Left cardiac atrium (tissue), 4 donors: ENCODE results near the gene TUBA1C. TPM values are rescaled to one million over a fixed set of nuclear protein-coding genes. Genes with fewer than 3 reads are reported as not detected.
A peak's percentile ranks its signal among the peaks of the same experiment; 100 is the strongest.
"Not testable (repeated sequence)": the region's sequence is repeated elsewhere in the genome, so short reads cannot be mapped to it uniquely, and the experiment has no call there.

Experiments used
- ATAC-seq, 2 donors: fragments of 200-7000 bp; cut with Tn5 transposase; one replicate each; pipeline ENCODE4 v1.9.1; 2020; ENCODE audit warnings: mild to moderate bottlenecking in 2 of 2, moderate library complexity in 2 of 2
- DNase-seq: peaks from one replicate; pipeline ENCODE4 v3.0.0-alpha.2; 2020
- intact Hi-C, 2 donors: fragments of 100-400 bp; cut with DNase I; formaldehyde crosslinking; loops; one replicate each; pipeline versions ENCODE4 v1.14.1 to v1.15.1; 2022 to 2023
- total RNA-seq, 2 donors: library from RNA; stranded (reverse); fragmentation: NEBNext Ultra II Directional; extraction: Animal tissue kit (Norgen Biotek cat#: 25700); gene quantifications; one replicate each; pipeline ENCODE4 v1.2.1, GENCODE V29; 2021
- donor health status: DM: no; HTN: yes; CAD: no.
- donor health status: DM: no; HTN: yes; CAD: no; lungs with severe emphysema.
- donor health status: DM: yes; HTN: yes; CAD: no.
- donor health status: Dilated cardiomyopathy.

TUBA1C gene
- total RNA-seq, 2 donors from 2014 or later = 68.0 to 99.9 TPM

DNA sequence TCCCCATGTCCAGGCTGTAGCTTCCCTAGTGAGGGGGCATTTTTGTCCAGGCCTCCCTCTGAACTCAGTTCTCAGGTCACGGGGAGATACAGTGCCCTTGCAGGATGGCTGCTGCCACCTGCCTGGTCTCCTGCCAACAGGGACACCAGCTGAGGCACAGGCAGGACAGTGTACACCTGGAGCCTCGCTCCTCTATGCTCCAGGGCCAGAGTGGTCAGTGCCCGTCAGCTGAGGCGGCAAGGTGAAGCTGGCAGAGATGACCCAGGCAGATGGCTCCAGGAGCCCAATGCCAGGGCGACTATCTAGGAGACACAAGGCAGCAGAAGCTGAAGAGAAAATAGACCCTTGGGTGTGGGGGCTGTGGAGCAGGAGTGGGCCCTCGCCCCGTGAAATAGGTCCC lies 12.6 kb downstream of the TUBA1C start:
- no peak for ATAC-seq

DNA sequence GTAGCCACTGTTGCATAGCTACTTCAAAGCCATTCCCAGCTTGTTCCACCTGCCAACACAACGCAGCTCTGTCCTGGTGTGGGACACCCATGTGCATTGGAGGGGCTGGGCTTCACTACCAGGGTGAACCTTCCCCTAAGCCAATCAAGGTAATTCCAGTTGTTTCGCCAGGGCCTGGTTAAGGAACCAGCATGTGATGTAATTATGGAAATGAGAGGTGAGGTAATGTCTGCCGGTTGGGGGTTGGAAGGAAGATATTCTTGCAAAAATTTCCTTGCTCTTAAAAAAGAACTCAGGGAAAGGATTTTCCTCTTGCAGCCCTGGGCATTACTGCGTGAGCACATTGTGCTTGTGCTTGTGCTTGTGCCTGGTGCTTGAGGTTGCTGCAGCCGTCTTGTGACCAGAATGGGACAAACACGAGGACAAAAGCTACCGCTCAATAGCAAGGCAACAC lies 14.9 kb downstream of the TUBA1C start:
- ATAC-seq = peak; percentile 13 to 34
- intact Hi-C loops = no loop called here
- DNase-seq = no peak

More for the DNA sequence above, 12.6 kb downstream of the TUBA1C start:
- no peak for DNase-seq
- intact Hi-C loops = no loop called here

DNA sequence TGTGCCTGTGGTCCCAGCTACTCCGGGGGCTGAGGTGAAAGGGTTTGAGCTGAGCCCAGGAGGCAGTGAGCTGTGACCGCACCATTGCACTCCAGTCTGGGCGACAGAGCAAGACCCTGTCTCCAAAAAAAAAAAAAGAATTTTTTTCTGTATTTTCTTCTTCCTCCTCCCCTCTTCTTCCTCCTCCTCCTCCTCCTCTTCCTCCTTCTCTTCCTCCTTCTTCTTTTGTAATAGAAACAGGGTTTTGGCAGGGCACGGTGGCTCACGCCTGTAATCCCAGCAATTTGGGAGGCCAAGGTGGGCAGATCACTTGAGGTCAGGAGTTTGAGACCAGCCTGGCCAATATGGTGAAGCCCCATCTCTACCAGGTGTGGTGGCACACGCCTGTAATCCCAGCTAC lies 15.7 kb downstream of the TUBA1C start:
- DNase-seq, intact Hi-C loops, ATAC-seq: not testable (repeated sequence)

DNA sequence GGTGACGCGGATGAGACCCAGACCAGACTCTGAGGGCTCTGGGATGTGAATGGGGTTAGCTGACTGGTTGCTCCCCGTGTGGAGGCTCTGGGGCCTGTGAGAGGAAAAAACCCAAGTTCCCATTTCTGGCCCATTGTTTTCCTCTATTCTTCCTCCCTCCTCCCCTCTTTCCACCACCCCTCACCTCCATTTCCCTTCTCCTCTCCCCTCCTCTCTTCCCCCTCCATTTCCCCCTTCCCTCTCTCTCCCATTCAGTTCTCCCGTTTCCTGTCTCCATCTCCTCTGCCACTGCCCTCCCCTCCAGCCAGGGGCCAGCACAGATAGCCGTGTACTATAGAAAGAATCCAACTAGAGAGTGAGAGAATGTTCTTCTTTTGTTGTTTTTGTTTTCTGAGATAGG lies 17.4 kb downstream of the TUBA1C start:
- DNase-seq = no peak
- intact Hi-C loops = no loop called here
- ATAC-seq = no peak

DNA sequence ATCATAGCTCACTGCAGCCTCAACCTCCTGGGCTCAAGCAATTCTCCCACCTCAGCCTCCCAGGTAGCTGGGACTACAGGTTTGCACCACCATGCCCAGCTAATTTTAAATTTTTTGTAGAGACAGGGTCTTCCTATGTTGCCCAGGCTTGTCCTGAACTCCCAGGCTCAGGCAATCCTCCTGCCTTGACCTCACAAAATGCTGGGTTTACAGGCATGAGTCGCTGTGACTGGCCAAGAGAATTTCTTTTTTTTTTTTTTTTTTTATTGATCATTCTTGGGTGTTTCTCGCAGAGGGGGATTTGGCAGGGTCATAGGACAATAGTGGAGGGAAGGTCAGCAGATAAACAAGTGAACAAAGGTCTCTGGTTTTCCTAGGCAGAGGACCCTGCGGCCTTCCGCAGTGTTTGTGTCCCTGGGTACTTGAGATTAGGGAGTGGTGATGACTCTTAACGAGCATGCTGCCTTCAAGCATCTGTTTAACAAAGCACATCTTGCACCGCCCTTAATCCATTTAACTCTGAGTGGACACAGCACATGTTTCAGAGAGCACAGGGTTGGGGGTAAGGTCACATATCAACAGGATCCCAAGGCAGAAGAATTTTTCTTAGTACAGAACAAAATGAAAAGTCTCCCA lies 18.0 kb downstream of the TUBA1C start:
- ATAC-seq, DNase-seq, intact Hi-C loops: not testable (repeated sequence)

DNA sequence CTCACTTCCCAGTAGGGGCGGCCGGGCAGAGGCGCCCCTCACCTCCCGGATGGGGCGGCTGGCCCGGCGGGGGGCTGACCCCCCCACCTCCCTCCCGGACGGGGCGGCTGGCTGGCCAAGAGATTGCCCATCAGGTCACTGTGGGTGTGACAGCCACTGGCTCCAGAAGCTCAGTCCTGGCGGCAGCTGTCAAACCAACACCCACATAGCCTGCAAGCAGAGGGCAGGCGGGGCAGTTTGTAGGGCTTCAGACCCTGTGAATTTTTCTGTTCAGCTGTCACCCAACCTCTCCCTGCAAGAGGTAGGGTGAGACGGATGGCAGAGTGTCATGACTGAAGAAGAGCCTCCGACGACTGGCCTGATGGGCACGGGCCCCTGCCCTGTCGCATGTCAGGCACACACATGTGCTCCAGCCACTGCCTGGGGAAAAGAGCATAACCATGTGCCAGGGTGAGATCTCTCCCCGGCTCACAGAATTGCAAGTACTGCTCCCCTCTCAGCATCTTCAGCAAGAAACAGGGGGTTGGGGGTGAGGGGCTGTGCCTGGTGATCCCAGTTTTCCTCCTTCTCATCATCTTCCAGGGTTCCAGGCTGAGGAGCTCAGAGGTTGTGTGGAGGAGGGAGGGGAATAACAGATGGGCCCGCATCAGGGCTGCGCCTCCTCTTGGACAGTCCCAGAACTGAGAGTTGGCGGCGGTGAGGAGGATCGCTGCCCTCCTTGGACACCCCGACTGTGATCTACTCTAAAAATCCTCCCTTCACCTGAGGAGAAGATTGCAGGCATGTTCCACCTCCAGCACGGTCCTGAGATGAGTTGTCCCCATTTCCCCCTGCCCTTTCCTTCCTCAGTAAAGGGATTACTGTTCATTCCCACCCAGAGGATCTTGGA lies 18.9 kb downstream of the TUBA1C start:
- intact Hi-C loops = no loop called here
- no peak for ATAC-seq

DNA sequence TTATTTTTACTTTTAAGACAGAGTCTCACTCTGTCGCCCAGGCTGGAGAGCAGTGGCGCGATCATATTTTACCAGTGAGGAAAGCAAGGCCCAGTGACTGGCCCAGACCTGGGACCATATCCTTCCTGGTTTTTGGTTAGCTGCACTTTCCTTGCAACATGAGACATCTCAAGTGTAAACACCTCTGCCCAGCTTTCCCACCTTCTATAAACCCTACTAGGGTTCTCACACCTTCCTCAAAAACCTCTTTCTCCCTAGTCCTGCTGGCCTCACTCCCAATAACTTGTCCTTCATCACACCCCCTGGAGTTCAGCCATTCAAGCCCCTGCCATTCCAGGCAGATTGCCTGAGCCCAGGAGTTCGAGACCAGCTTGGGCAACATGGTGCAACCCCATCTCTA lies 19.8 kb downstream of the TUBA1C start:
- DNase-seq = no peak
- intact Hi-C loops = loop anchor here in 1 of 2 donors (5.0 kb wide), 1 partner anchor 53 kb away; the partner anchor contains the start of gene C1QL4
- ATAC-seq = no peak

More for the DNA sequence above, 18.9 kb downstream of the TUBA1C start:
- DNase-seq = no peak

DNA sequence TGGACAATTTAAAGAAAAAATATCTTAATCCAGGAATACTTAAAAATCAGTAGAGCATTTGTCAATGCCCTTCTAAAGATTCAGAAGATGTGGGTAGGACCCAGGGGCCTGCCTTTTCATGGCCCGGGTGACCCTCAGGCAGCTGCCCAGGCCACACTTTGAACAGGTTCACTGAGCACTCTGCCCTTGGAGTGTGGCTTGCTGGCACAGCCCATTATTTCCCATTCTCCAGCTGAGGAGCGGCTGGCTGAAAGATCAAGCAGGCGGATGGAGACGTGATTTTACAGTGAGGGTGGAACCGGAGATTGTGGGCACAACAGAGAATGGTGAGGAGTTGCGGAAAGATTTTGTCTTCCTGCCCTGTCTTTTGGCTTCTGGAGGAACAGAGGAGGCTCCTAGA lies 23.0 kb downstream of the TUBA1C start:
- intact Hi-C loops = loop anchor here in 1 of 2 donors (5.0 kb wide), 1 partner anchor 49 kb away; the partner anchor contains the start of gene C1QL4
- ATAC-seq = no peak
- DNase-seq = no peak

DNA sequence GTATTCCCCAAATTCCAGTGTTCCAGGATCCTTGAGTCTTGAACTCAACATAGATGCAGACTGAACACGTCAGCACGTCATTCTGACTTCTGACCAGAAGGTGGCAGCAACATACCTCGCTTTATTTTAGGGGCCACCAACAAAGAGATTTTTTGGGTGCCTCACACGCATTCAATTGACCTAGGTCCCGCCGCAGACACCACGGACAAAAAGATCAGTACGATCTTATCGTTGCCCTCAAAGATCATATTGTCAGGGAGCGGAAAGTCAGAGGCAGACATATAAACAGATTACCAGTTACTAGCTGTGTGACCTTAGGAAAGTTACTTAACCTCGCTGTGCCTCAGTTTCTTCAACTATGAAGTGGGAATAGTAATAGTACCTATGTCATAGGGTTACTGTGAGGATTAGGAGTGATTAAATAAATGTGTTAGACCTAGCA lies 23.6 kb downstream of the TUBA1C start:
- no peak for DNase-seq
- intact Hi-C loops = loop anchor here in 1 of 2 donors (5.0 kb wide), 1 partner anchor 49 kb away; the partner anchor contains the start of gene C1QL4
- ATAC-seq = peak in 1 of 2 donors; percentile 34

DNA sequence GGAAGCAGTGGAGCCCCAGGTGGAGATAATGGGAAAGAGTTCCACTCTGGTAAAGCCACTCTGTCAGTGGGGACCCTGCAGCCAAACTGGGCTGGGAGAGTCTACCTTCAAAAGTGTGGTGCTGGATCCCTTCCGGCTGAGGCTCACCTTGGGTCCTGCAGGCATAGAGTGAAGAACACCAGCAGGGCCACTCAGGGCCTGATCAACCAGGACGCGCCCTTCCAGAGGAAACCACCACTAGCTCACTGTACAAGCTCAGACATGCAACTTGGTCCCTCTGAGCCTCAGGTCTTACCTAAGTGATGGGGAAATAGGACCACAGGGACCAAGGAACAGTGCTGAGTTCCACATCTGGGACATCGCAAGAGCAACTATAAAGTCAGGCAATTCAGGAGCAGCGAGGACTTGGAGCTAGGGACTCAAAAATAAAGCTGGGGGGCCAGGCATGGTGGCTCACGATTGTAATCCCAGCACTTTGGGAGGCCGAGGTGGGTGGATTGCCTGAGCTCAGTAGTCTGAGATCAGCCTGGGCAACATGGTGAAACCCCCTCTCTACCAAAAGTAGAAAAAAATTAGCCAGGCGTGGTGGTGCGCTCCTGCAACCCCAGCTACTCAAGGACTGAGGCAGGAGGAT lies 24.2 kb downstream of the TUBA1C start:
- ATAC-seq (no peak), DNase-seq (no peak)
- intact Hi-C loops = loop anchor here in 1 of 2 donors (5.0 kb wide), 1 partner anchor 48 kb away; the partner anchor contains the start of gene C1QL4

DNA sequence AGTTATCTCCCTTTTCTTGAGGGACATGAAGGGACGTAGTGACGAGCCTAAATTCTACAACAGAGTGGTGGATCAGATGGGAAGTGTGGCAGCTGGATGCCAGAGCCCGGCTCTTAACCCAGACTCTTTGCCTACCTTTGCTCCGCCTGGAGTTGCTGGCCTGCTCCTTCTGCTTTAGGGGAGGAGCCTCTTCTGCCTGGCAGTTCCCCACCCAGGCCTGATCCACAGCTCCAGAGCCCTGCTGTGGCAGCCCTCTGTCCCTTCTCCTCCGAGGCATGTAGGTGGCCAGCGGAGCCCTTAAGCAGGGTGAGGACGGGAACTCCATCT lies 27.8 kb downstream of the TUBA1C start:
- intact Hi-C loops = loop anchor here in 1 of 2 donors (10.0 kb wide), 1 partner anchor 52 kb away; the partner anchor contains the start of gene DNAJC22
- ATAC-seq = peak; percentile 20 to 60
- DNase-seq = no peak

DNA sequence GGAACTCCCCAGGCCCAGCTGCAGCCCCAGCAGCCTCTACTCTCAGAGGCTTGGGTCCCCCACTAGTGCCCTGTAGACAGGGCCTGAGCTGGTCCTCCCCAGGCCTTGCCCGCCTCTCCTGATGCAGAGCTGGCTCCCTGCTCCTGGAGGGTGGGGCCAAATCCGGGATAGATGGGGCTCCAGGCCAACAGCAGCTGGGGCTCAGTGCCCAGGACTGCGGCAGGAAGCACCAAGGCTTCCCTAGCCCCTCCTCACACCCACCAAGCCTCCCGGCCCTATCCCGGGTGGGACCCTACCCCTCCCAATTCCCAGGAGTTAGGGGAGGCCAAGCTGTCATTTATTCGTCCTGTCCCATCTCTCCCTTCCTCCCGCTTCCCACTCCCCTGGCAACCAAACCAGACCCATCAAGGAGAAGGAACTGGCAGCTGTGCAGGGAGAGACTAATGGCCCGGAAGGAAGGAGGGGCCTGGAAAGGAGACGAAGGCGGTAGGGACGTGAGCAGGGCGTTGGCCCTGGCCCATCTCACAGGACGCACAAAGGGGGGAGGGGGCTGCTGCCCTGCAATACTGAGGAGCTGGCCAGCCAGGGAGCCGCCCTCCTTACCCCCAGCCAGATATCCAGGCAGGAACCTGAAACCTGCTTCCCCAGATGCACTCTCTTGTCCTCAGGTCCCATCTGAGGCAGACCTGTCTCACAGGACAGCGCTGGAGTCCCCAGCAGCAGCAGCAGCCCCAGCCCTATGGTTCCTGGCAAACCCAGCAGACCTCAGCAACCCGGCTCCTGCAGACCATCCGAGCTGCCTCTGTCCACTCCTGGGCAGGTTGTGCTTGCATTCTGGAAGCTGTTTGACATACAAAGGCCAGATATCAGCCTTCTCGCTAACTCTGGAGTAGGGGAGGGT lies 28.4 kb downstream of the TUBA1C start:
- DNase-seq (peak; percentile 73), ATAC-seq (peak; percentile 75 to 83)
- intact Hi-C loops = loop anchor here in 1 of 2 donors (10.0 kb wide), 1 partner anchor 51 kb away; the partner anchor contains the start of gene DNAJC22

DNA sequence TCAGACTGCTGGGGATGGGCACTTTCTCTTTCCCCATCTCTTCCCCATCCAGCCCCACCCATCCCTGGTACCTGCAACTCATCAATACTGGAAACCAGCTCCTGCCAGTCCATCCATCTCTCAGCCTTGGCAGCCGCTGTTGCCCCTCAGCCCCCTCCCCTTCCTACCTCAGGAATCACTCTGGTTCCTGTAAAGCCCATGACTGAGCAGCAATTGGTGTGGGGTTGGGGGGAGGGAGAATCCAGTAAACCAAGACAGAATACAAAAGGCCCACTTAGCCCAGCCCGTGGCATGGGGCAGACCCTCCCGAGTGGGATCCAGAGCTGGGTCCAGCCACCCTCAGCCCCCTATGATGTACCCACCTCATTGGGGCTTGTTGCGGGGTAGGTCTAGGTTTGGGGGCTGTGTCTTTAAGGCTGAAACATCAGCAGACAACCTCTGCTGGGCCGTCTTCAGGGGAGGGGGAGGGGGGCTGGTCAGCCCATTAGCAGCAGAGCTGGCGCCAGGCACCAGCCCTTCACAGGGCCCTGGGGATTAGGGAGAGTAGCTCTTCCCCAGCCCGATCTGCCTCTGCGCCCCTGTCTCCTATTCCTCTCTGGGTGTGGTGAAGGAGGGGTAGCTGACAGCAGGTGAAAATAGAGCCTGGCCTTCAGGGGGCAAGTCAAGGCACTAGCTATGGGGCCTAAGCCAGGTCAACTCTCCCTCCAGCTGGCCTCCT lies 29.4 kb downstream of the TUBA1C start:
- intact Hi-C loops = loop anchor here in 1 of 2 donors (10.0 kb wide), 1 partner anchor 51 kb away; the partner anchor contains the start of gene DNAJC22
- no peak for ATAC-seq
- no peak for DNase-seq

DNA sequence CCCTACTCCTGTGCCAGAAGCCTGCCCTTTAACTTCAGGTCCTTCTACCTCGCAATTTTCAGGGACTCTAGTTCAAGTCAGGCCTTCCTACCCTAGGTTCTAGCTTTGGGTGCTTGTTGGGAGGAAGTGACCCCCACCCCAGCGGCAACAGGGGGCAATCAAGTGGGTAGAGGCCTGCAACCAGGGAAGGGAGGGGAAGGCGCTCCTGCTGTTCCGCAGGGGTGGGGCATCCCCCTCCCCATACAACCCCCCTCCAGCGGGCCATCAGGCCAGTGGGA lies 29.9 kb downstream of the TUBA1C start:
- intact Hi-C loops = loop anchor here in 1 of 2 donors (10.0 kb wide), 1 partner anchor 50 kb away; the partner anchor contains the start of gene DNAJC22
- ATAC-seq = no peak
- DNase-seq = no peak

DNA sequence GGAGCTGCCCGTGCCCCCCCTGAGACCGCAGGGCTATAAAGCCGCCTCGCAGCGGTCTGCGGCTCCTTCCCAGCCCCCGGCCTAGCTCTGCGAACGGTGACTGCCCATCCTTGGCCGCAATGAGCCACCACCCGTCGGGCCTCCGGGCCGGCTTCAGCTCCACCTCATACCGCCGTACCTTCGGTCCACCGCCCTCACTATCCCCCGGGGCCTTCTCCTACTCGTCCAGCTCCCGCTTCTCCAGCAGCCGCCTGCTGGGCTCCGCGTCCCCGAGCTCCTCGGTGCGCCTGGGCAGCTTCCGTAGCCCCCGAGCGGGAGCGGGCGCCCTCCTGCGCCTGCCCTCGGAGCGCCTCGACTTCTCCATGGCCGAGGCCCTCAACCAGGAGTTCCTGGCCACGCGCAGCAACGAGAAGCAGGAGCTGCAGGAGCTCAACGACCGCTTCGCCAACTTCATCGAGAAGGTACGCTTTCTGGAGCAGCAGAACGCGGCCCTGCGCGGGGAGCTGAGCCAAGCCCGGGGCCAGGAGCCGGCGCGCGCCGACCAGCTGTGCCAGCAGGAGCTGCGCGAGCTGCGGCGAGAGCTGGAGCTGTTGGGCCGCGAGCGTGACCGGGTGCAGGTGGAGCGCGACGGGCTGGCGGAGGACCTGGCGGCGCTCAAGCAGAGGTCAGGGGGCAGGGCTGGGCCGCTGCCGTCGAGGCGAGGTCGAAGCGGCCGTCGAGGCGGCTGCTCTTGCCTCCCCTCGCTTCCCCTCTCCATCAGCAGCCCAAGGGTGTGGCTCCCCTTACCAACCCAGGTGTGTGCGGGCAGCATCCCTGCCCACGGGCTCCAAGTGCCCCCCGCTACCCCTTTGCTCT lies 30.4 kb downstream of the TUBA1C start, which contains the start of gene PRPH:
Gene PRPH (plus strand): TSS at position 66 of the 855 bp plus-strand sequence. CDS start 54 bp downstream, at position 120.
- no peak for ATAC-seq
- intact Hi-C loops = loop anchor here in 1 of 2 donors (10.0 kb wide), 1 partner anchor 49 kb away; the partner anchor contains the start of gene DNAJC22
- DNase-seq = no peak

DNA sequence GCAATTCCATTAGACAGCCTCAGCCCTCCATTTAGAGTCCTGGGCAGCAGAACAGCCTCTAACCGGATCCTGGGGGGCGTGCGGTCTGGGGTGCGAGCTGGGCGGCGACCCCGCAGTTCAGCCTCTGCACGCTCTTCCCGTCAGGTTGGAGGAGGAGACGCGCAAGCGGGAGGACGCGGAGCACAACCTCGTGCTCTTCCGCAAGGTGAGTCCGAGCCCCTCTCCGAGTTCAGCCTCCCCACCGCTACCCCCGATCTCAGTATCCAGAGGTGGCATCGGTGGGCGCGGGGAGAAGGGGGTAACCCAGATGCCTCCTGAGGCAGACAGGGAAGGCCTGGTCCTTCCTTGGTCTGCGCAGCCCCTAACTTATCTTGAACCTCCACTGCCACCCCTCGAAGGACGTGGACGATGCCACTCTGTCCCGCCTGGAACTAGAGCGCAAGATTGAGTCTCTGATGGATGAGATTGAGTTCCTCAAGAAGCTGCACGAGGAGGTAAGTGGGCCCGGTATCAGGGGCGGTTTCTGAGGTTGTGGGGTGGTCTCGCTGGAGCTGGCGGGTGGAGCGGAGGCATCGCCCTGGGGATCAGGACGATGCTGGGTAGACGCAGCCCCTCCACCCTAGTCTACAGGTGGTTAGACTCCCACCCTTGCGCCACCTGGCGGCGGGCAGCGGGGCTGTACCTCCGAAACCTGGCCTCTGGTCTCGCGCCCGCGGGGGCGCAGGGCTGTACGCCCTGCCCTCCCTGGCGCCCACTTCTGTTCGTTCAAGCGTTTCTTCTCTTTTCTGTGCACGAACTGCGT lies 31.4 kb downstream of the TUBA1C start:
- ATAC-seq (peak in 1 of 2 donors; percentile 55), DNase-seq (peak; percentile 44)
- intact Hi-C loops = loop anchor here in 1 of 2 donors (10.0 kb wide), 1 partner anchor 49 kb away; the partner anchor contains the start of gene DNAJC22
